HG02610 (cell line): ENCODE data around the gene PIF1.
A peak's percentile ranks its signal among the peaks of the same experiment; 100 is the strongest.

Source experiments
- ATAC-seq: cut with Tn5 transposase; IDR thresholded peaks from one replicate; pipeline ENCODE4 v1.9.1; 2021; ENCODE audit warnings: mild to moderate bottlenecking, moderate library complexity; ENCODE audit not compliant: unreplicated experiment

The PIF1 gene, protein sequence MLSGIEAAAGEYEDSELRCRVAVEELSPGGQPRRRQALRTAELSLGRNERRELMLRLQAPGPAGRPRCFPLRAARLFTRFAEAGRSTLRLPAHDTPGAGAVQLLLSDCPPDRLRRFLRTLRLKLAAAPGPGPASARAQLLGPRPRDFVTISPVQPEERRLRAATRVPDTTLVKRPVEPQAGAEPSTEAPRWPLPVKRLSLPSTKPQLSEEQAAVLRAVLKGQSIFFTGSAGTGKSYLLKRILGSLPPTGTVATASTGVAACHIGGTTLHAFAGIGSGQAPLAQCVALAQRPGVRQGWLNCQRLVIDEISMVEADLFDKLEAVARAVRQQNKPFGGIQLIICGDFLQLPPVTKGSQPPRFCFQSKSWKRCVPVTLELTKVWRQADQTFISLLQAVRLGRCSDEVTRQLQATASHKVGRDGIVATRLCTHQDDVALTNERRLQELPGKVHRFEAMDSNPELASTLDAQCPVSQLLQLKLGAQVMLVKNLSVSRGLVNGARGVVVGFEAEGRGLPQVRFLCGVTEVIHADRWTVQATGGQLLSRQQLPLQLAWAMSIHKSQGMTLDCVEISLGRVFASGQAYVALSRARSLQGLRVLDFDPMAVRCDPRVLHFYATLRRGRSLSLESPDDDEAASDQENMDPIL

DNA sequence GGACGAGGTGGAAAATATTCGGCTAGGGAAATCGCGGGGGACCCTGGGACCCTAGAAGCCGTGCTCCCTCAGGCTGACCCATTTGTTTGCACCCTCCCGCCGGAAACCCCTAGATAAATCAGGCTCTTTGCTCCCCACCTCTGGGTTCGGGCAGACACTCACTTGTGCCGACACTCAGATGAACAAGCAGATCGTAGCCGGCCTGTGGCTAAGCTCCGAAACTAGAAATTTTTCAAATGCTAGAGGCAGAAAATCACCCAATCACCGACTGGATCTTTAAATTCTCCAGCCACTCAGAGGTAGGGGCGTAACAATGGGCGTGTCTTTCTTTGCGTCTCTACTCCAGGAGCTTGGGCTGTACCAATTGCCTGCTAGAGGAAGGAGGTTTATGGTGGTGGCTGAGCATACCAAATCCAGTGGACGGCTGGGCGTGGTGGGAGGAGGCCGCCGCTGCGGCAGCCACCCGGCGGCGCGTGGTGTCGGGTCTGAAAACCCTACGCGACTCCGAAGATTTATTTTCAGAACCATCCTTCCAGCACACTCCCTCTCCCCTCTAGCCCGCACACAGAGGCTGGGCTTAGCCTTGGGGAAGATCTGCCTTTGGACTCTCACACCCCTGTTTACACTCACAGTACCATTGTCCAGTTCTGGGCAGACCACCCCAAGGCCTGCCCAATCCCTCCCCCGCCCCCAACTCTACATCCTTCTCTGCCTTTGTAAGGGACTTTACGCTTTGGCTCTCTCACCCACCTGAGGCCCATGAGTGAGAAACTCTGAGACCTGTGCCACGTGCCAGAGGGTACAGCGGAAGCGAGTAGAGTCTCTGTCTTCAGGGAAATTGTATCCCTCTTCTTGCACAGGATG lies at the start of gene PIF1:
TSS of gene PIF1 (minus strand) at position 217 of the 864 bp plus-strand sequence. CDS start 1,312 bp downstream, outside the sequence.
- peak; percentile 90 for ATAC-seq

DNA sequence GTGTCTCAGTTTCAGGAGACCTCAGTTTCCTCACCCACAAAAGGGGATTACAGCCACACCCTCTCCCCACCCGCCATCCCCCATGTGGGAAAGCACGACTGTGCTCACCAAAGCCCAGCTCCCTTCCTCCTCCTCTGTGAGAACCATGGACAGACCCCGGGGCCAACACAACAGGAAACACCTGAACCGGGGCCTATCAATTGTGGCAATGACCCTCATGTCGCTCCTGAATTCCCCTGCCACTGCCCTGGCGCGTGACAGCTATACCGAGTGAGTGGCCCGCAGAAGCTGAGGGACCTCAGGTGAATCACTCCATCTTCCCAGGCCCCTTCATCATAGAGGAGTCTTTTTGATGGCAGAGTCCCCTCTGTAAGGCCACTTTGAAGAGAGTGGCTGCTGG lies 44.9 kb upstream of the PIF1 start:
- no peak for ATAC-seq

DNA sequence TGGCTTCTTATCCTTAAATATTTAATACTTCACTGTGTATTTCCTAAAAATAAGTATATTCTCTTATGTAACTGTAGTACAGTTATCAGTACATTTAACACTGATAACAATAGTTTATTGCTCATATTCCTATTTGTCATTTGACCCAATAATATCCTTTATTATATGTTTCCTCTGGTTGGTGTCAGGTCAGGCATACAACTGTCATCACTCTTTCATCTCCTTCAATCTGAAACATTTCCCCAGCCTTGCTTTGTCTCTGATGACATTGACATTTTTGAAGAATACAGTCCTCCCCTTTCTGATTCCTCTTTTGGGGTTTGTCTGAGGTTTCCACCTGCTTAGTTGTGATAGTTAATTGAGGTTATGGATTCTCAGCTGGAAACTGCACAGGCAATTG lies 44.1 kb upstream of the PIF1 start:
- no peak for ATAC-seq

DNA sequence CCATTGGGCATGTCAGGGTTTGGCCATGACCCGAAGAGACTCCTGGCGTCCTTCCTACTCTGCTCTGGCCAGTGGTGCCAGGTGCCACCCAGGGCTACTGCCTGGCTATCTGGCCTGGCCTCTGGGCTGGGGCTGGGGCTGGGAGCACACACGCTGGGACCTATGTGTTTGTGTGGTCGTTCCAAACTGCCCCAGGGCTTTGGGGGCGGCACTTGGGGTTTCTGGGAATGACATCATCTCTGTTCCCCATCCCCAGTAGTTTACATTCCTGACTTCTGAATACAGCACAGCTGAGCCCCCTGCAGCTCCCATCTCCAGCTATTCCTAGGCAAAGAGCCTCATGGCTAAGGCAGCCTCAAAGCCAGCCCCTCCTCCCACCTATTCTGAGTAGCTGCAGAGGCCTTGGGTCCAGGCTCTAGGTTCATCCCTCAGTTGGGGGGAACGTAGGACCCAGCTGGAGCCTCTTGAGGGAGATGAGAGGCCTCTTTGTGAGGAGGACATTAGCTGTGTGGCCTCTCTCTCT lies 40.6 kb upstream of the PIF1 start:
- ATAC-seq: no peak

DNA sequence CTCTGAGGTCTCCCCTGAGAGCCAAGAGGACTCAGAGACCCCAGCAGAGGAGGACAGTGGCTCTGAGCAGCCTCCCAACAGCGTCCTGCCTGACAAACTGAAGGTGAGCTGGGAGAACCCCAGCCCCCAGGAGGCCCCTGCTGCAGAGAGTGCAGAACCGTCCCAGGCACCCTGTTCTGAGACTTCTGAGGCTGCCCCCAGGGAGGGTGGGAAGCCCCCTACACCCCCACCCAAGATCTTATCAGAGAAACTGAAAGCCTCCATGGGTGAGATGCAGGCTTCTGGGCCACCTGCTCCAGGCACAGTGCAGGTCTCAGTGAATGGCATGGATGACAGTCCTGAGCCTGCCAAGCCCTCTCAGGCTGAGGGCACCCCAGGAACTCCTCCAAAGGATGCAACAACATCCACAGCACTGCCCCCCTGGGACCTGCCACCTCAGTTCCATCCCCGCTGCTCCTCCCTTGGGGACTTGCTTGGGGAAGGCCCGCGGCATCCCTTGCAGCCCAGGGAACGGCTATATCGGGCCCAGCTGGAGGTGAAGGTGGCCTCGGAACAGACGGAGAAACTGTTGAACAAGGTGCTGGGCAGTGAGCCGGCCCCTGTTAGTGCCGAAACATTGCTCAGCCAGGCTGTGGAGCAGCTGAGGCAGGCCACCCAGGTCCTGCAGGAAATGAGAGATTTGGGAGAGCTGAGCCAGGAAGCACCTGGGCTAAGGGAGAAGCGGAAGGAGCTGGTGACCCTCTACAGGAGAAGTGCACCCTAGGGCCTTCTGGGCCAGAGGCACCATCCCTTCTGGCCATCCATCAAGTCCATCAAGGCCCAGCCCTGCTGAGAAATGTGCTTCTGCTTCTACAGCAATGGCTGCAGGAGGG lies 39.9 kb upstream of the PIF1 start:
- ATAC-seq: peak; percentile 61

DNA sequence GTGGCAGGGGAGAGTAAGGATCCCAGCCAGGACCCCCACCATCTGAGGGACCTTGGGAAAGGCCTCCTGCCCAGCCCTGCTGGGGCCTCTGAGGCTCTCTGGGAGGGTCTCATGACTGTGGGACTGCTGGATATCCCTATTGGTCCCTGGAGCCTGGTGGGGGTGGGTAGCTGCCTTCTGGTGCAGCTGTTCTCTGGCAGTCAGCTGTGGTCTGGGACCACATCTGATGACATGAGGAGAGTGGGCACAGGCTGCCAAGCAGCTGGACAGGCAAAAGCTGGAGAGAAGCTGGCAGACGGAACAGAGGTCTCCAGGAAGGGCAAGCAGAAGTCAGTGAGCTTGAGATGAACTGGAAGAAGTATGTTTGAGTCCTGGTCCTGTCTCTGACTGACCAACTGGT lies 38.6 kb upstream of the PIF1 start:
- no peak for ATAC-seq

DNA sequence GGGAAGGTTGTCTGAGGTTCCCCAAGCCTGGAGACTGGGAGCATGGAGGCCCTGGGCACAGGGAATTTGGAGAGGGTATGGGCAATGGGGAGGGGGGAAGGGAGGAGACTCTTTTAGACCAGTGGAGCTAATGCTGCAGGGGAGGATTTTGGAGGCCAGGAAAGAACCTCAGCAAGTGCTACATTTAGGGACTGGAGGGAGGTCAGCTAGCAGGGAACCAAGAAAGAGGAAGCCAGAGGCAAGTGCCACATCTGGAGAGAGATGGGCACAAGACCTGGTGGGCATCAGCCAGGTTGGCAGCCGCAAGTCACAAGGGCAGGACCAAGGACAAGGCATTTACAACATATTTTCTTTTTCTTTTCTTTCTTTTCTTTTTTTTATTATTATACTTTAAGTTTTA lies 37.0 kb upstream of the PIF1 start:
- no peak for ATAC-seq

DNA sequence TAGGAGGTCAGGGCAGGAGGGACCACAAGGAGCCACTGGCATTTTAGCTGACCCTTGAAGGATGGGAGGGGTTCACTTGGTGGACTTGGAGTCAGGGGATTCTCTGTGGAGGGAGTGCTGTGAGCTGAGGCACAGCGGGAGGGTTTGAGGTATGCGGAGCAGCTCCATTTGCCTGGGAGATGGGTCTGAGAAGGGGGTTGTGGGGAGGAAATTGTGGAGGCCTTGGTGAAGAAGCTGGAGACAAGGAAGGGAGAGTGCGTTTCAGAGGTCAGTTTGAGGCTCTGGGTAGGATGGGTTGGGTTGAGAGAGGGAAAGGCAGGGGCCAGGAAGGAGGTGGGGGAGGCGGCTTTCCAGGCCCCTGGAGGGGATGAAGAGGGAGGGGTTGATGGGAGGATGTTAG lies 36.5 kb upstream of the PIF1 start:
- ATAC-seq: no peak

DNA sequence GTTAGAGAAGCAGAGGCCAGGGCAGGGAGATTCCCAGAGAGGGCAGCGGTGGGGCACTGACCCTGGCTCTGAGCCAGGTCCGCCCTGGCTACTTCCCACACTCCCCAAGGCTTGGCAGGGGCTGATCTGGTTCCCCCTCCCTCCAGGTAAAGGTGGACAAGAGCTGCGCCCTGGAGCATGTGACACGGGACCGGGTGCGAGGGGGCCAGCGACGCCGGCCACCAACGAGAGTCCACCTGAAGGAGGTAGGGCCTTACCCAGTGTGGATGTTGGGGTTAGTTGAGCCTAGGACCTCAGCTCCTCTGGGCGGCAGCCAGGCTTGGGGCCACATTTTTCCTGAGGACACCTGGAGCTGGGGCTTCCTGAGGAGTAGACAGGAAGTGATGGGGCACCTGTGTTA lies 35.9 kb upstream of the PIF1 start:
- no peak for ATAC-seq

DNA sequence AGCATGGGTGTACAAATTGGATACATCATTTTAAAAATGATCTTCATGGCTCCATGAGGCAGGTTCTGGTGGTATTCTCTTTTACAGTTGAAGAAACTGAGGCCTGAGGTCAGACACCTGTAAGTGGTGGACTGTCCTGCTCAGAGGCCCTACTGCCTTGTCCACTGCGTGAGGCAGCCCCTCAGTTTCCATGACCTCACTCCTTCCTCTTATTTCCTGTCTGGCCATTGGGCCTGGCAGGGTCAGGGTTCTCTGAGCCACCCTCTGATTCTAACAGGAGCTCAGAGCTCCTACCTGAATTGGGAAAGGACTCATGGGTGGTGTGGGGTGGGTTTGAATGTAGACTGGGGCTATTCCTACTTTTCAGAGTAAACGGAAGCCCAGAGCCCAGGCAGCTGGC lies 33.8 kb upstream of the PIF1 start:
- no peak for ATAC-seq

DNA sequence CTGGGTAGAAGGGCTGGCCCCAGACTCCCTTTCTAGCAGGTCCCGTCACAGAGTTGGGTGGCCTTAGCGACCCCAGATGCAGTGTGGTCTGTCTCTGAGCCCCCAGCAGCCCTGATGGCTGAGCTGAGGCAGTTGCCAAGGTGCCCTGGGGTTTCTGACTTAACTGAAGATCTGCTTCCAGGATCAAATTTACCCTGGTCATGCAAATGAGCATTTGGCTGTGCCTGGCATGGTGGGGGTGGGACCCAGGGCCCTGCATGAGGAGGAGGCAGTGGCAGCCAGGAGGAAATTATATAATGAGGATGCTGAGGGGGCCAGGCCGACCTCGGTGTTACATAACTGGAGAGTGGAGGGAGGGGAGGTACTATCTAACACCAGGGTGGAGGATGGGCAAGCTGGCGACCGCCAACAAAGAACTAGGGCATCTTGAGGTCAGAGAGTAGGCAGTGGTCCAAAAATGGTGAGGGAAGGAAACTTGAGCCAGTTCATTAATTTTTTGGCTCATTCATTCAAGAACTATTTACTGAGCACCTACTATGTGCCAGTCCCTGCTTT lies 32.7 kb upstream of the PIF1 start:
- no peak for ATAC-seq

DNA sequence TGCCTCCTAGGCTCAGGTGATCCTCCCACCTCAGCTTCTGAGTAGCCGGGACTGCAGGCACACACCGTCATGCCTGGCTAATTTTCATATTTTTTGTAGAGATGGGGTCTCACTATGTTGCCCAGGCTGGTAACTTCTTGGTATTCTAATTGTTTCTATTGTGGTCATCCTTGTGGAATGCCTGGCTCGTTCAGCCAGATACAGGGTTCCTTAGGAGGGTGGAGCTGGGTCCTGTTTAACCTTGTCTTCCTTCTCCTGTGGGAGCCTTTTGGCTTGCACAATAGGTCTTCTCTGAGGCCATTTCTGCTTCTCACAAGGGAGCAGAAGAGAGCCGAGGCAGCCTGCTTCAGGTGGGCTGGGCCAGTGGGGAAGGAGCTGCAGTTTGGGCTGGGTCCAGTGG lies 32.0 kb upstream of the PIF1 start:
- no peak for ATAC-seq

DNA sequence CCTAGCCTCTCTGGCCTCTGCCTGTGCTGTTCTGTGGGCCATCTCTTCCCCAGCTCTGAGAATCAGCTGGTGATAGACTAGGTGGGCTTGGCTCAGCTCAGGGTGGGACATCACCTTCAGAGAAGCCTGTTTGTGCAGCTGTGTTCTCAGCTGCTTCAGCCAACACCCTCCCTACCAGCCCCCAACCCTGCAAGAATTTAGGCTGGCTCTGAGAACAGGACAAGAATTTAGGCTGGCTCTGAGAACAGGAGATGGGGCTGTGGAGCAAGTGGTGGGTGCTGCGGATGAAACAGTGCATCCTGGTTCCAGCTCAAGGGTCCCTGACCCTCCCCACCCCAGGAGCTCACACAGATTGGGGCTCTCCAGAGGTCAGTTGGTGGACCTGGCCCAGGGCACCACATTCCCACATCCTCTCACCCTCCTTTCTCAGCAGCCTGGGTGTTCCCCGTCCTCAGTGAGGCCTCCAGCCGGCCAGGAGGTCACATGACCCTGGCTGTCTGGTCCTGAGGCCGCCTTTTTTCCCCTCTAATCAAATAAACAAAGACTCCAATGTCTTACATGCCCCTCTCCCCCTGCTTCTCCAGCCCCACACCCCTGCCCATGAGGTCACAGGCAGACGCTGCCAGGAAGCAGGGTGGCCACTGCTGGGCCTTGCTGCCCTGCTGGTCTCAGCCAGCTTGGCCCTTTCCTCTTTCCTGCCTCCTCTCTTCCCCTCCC lies 31.1 kb upstream of the PIF1 start:
- no peak for ATAC-seq

DNA sequence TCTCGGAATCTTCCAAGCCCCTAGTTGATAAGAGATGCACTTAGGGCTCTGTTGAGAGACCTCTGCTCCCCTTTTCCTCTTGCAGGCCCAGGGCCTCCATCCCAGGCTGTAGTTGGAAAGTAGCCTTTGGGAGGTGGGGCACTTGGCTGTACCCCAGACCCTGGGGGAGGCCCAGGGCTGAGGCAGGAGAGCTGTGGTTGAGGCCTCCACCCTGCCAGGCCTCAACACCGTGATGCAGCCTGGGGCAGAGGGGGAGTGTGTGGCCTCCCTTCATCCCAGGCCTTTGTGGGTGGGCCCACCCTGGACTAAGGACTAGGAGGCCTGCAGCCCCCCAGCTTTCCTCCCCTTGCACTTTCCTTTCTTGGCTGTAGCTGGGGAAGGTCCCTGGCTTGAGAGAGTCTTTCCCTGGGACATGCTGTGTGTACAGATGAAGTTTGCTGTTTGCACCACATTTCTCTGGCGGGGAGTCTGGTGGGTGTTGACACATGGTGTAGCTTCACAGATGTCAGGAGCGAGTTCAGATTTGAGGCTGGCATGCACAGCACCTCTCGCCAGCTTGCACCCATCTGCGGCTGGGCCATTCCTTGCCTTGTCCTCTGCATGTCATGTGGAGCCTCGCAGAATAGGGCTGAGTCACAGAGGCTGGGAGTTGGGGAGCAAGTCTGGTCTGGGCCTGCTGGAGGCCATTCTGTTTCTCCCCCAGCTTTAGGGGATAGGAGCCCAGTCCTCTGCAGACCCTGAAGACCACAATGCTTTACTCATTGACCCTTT lies 29.9 kb upstream of the PIF1 start:
- ATAC-seq: no peak

DNA sequence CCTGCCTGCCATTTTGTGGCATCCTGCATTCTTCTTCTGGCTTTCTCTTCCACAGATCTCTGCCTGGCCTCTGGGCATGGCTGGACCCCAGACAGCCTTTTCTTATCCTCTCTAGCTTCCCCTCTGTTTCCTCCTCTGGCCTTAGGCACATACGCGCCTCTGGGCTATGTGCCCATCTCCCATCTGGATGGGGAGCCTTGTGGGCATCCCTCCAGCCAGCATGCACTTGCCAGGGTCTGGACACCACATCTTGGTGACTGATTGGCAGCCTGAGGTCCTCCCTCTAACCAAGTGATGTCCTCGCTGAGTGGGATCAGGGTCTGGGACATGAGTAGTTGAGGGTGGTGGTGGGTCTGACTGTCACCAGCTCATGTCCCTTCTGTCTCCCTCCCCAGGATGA lies 29.1 kb upstream of the PIF1 start:
- no peak for ATAC-seq

DNA sequence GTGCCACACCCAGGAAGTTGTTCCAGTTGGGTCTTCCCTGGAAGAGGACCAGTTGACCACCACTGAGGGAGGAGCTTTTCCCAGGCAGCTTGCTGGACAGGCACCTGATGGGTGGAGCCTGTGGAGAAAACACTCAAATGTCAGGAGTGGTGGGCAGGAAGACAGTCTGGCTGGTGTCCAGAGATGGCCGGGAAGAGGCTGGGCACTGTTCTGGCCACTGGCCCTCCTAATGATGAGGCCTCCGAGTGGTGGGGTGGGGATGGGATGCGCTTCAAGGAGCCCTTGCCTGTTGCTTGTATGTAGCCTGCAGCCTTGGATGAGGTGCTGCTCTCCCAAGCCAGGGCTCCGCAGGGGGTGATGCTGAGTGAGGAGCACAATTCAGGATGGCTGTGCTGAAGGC lies 28.6 kb upstream of the PIF1 start:
- ATAC-seq: no peak

DNA sequence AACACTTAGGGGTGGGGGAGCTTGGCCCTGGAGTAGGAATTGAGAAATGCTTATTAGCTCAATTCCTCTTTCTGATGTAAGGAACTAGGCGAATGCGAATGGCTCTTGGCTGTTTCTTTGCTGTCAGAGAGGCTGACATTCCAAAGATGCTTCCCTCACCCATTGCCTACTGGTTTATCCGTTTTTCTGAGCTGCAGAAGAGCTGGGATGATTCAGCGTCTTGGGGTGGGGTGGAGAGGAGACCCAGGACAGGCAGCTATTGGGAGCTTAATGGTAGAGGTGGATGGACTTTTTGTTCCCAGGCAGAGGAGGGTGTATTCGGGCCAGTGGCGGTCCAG lies 26.0 kb upstream of the PIF1 start:
- no peak for ATAC-seq

DNA sequence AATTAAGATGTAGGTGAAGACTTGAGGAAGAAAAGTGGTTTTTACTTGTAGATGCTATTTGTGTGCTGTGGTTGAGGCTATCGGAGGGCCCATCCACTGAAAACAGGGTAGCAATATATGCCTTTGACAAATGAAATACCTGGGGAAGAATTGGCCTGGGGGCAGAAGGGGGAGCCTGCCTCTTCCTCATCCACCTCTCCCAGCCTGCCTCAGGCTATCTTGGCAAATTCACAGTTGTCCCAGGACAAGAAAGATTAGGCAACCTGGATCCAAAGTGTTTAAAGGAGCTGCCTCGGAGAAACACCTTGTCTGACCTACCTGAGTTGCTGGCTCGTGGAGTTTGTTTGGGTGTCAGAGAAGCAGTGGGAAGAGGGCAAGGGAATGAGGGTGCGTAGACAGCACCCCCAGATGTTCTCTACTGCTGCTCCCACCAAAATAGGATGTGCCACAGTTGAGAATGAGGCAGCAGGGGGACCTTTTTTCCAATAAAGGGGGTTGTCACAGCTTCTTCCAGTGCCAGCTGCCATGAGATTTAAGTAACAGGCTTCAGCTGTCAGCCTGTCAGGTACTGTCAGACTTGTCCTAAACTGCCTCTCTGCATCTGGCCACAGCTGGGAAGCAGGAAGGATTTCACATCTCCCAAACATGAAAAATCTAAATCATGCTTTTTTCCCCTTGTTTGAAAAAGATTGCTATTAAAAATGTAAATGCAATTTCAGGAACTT lies 25.5 kb upstream of the PIF1 start:
- no peak for ATAC-seq
